HG03097 (cell line): Measurements from ENCODE around the gene EPHB3.

ENCODE experiments used
- ATAC-seq: cut with Tn5 transposase; IDR thresholded peaks from one replicate; pipeline ENCODE4 v1.9.1; 2021; ENCODE audit not compliant: unreplicated experiment, low FRiP score

EPHB3 gene

GRCh38 chr3:184563561-184563925 lies 2.0 kb downstream of the EPHB3 start:
- ATAC-seq = no peak

GRCh38 chr3:184563941-184564684 lies 2.5 kb downstream of the EPHB3 start:
- ATAC-seq = no peak

- no peak for ATAC-seq
Measured at GRCh38 chr3:184564685-184565385, 3.2 kb downstream of the EPHB3 start.

- ATAC-seq = no peak
Measured at GRCh38 chr3:184565421-184566211, 4.0 kb downstream of the EPHB3 start.

GRCh38 chr3:184566441-184567414 lies 5.1 kb downstream of the EPHB3 start:
- ATAC-seq = no peak

- ATAC-seq = no peak
Measured at GRCh38 chr3:184567946-184568559, 6.5 kb downstream of the EPHB3 start.

- ATAC-seq = no peak
Measured at GRCh38 chr3:184568560-184568923, 7.0 kb downstream of the EPHB3 start.

GRCh38 chr3:184568924-184569829 lies 7.6 kb downstream of the EPHB3 start:
- ATAC-seq = no peak

GRCh38 chr3:184570035-184570434 lies 8.4 kb downstream of the EPHB3 start:
- no peak for ATAC-seq

GRCh38 chr3:184570489-184570888 lies 8.9 kb downstream of the EPHB3 start:
- ATAC-seq = no peak

GRCh38 chr3:184571750-184572377 lies 10.3 kb downstream of the EPHB3 start:
- ATAC-seq = no peak

- ATAC-seq = no peak
Measured at GRCh38 chr3:184572633-184573270, 11.2 kb downstream of the EPHB3 start.

GRCh38 chr3:184574515-184575417 lies 13.2 kb downstream of the EPHB3 start:
- no peak for ATAC-seq

GRCh38 chr3:184575701-184576100 lies 14.1 kb downstream of the EPHB3 start:
- no peak for ATAC-seq

GRCh38 chr3:184576457-184577240 lies 15.1 kb downstream of the EPHB3 start:
- no peak for ATAC-seq

- no peak for ATAC-seq
Measured at GRCh38 chr3:184577546-184577945, 16.0 kb downstream of the EPHB3 start.
